Measurements from ENCODE around the gene MICAL2. TPM values are rescaled to one million over a fixed set of nuclear protein-coding genes. Genes with fewer than 3 reads are reported as not detected.

MICAL2 gene
- total RNA-seq, 1 experiment from 2014 or later = 151 TPM

- intact Hi-C loops (cut with micrococcal nuclease) = no loop called here
- no peaks in the 10 kb centered on the region for H3K9me3 Mint-ChIP-seq (ENCODE audit: unreplicated experiment)
- peaks cover 37% of the 10 kb centered on the region for H3K4me1 Mint-ChIP-seq (ENCODE audit: insufficient read depth, unreplicated experiment)
- DNase-seq (ENCODE audit: unreplicated experiment) = no peak
- H3K27me3 Mint-ChIP-seq (ENCODE audit: insufficient read depth, unreplicated experiment) = no peaks in the 10 kb centered on the region
- ChIA-PET POLR2A (interaction anchor here (1.0 to 3.8 kb wide), 4 partner anchors 10 to 109 kb away, joined by 3 to 82 read pairs (median 4); no protein-coding TSS in a partner anchor), CTCF (interaction anchor here (0.9 to 4.1 kb wide), 7 partner anchors 10 to 172 kb away, joined by 3 to 55 read pairs (median 4); no protein-coding TSS in a partner anchor)
- peak overlapping the region; percentile 23 for H3K27ac Mint-ChIP-seq (ENCODE audit: low read depth, unreplicated experiment)
- H3K4me3 Mint-ChIP-seq (ENCODE audit: unreplicated experiment) = no peak overlapping the region
- no peak for TF ChIP-seq CTCF (IDR thresholded peaks at IDR 0.05; ENCODE audit: unreplicated experiment)
- BruUV-seq (replicated peaks) = no TSS peak
- H3K36me3 Mint-ChIP-seq (ENCODE audit: insufficient read depth, unreplicated experiment) = no peaks in the 10 kb centered on the region
These were observed 46.0 kb upstream of the MICAL2 start for GRCh38 chr11:12064136-12064953.

DNA sequence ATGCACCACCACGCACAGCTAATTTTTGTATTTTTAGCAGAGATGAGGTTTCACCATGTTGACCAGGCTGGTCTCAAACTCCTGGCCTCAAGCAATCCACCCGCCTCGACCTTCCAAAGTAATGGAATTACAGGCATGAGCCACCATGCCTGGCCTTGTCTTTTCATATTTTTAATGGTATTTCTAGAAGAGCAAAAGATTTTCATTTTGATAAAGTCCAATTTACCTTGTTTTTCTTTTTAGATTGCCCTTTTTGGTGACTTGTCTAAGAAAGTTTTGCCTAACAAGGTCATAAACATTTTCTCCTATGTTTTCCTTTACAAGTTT is 45.5 kb upstream of the MICAL2 start:
- CTCF ChIA-PET = interaction anchor here (0.6 to 4.1 kb wide), 6 partner anchors 14 to 259 kb away, joined by 3 to 55 read pairs (median 8); no protein-coding TSS in a partner anchor
- Mint-ChIP-seq H3K36me3 (ENCODE audit: insufficient read depth, unreplicated experiment) (no peaks in the 10 kb centered on the region), H3K4me1 (ENCODE audit: insufficient read depth, unreplicated experiment) (peaks cover 41% of the 10 kb centered on the region), H3K27me3 (ENCODE audit: insufficient read depth, unreplicated experiment) (no peaks in the 10 kb centered on the region), H3K4me3 (ENCODE audit: unreplicated experiment) (no peak overlapping the region), H3K27ac (ENCODE audit: low read depth, unreplicated experiment) (peak overlapping the region; percentile 23), H3K9me3 (ENCODE audit: unreplicated experiment) (no peaks in the 10 kb centered on the region)
- DNase-seq (ENCODE audit: unreplicated experiment) = no peak
- POLR2A ChIA-PET = interaction anchor here (2.0 to 4.1 kb wide), 3 partner anchors 13 to 21 kb away, joined by 5 to 82 read pairs (median 65); no protein-coding TSS in a partner anchor
- intact Hi-C loops (cut with micrococcal nuclease) = no loop called here
- no peak for TF ChIP-seq CTCF (IDR thresholded peaks at IDR 0.05; ENCODE audit: unreplicated experiment)
- BruUV-seq (replicated peaks) = no TSS peak

- BruUV-seq (replicated peaks) = no TSS peak
- Mint-ChIP-seq H3K4me1 (ENCODE audit: insufficient read depth, unreplicated experiment) (peaks cover 48% of the 10 kb centered on the region), H3K27ac (ENCODE audit: low read depth, unreplicated experiment) (peak overlapping the region; percentile 95), H3K27me3 (ENCODE audit: insufficient read depth, unreplicated experiment) (no peaks in the 10 kb centered on the region), H3K36me3 (ENCODE audit: insufficient read depth, unreplicated experiment) (no peaks in the 10 kb centered on the region), H3K9me3 (ENCODE audit: unreplicated experiment) (no peaks in the 10 kb centered on the region), H3K4me3 (ENCODE audit: unreplicated experiment) (peak overlapping the region; percentile 49)
- intact Hi-C loops (cut with micrococcal nuclease) = loop anchor here (2.0 kb wide), 1 partner anchor 15 kb away; no protein-coding TSS in a partner anchor
- POLR2A ChIA-PET = interaction anchor here (0.6 to 4.1 kb wide), 25 partner anchors 11 to 1262 kb away, joined by 3 to 82 read pairs (median 4); partner anchors contain the start of genes MICAL2 and USP47
- CTCF ChIA-PET = interaction anchor here (0.7 to 4.1 kb wide), 10 partner anchors 11 to 215 kb away, joined by 3 to 55 read pairs (median 4); no protein-coding TSS in a partner anchor
- TF ChIP-seq CTCF (IDR thresholded peaks at IDR 0.05; ENCODE audit: unreplicated experiment) = no peak
- DNase-seq (ENCODE audit: unreplicated experiment) = peak; percentile 96
These were observed 44.2 kb upstream of the MICAL2 start for GRCh38 chr11:12066056-12066798.

All from MCF 10A (cell line).